Measurements from ENCODE around the gene NFYC.

Gene NFYC

DNA sequence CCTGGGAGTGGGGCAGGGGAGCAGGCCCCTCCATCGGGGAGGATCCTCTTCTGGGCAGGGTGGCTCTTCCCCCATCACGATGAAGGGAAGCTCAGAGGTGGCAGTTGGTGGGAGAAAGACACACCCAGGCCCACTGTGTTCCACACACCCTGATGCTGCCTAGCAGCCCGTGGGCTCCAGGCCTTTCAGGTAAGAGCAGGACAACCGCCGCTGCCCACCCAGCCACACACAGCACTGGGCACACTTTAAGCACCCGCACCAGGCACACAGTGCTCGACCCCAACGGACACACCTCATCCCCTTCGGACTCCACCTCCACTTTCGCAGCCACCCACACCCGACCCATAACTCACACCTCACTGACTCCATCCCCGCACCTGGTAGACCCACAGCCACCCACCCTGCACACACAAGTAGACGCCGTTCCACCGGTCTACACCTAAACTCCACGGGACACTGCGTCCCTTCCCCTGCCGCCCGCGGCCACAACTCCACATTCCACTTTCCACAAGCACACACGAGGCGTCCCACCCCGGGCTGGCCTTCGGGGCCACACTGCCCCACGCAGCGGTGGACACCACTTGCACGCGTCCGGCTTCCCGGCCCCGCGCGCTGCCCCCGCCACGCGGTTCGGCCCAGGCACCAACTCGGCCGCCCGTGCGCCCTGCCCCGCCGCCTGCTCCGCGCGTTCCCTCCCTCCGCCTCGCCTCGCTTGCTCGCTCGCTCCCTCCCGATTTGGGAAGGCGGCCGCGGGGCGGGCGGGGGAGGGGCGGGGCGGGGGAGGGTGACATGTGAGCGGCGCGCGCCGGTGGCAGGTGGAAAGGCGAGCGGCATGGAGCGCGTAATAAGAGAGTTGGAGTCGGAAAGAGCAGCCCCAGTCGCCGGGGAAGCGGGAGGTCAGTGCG is 91.7 kb downstream of the NFYC start, which contains the start of gene KCNQ4:
TSS of gene KCNQ4 (plus strand) at position 787 of the 905 bp plus-strand sequence. CDS start 307 bp downstream, outside the sequence.
- no peak for DNase-seq

GRCh38 chr1:40784141-40784770 is 92.8 kb downstream of the NFYC start:
- DNase-seq: no peak

GRCh38 chr1:40784771-40785151 is 93.3 kb downstream of the NFYC start:
- no peak for DNase-seq

- no peak for DNase-seq
Measured at GRCh38 chr1:40785446-40785845, 93.9 kb downstream of the NFYC start.

DNA sequence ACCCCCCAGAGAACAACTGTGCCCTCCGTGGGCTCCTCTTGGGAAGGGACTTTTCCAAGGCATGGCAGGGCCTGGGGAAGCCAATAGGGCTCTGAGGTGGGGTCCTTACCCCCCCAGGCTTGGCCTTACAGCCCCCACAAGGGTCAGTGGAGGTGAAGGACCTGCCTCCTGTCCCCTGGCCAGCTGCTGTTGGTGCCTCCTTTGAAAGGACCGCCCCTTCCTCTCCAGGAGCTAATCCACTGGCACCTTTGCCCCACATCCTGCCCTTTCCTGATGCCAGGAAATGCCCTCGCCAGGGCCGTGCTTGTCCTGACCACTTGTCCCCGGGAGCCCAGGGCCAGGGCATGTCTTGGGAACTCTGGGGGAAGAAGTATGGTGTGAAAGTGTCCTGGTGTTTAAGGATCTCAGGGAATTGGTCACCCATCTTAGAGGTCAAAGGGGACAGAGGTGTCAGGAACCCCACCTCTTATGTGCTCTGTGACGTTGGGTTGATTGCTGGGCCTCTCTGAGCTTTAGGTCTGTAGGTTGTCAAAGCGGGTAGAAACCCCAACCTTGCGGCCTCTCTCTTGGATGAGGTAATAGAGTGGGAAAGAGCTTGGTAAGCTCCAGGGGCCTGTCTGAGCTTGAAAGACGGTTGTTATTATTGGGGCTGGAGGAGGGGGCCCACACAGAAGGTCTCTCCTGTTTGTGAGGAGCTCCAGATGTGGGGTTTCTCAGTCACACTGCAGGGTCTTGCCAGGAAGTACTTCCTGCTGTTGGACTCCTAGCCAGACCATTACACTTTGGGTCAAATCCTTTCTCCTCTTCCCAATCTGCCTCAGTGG is 94.9 kb downstream of the NFYC start:
- DNase-seq: no peak

GRCh38 chr1:40786995-40787705 is 95.6 kb downstream of the NFYC start:
- no peak for DNase-seq

DNA sequence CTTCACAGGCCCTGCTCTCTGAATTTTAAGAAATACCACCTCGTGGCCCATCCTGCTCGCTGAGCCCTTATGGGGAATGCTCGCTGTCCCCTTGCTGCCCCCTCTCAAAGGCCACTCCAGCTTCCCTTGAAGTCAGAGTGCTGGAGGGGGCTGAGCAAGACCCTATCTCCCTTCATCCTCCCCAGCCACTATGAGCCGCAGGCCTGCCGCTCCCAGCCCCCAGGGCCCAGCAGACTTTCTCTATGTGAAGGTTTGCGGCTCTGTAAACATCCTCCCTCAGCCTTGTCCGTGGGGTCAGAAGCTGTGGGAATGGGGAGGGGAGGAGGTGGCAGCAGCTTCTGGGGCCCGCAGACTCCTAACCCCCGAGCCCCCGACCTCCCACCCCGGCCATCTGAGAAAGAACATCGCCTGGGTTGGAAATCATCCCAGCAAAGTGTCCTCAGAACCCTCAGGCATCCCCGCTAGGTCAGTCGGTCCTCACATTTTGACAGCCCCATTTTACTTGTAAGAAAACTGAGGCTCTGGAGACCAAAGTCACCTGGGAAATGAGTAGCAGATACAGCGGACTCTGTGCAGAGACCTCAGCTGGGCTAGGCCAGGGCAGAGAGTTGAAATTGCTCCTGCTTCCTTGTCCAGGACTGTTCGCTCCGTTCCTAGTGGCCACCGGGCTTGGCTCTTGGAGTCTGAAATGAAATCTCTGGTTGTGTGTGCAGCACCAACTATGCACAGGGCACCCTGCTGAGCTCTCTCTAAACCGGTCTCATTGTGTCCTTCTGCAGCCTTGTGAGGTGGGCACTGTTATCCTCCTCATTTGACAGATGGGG is 96.4 kb downstream of the NFYC start:
- DNase-seq: no peak

GRCh38 chr1:40788561-40789341 is 97.2 kb downstream of the NFYC start:
- DNase-seq: no peak

- no peak for DNase-seq
Measured at GRCh38 chr1:40789342-40789598, 97.8 kb downstream of the NFYC start.

DNA sequence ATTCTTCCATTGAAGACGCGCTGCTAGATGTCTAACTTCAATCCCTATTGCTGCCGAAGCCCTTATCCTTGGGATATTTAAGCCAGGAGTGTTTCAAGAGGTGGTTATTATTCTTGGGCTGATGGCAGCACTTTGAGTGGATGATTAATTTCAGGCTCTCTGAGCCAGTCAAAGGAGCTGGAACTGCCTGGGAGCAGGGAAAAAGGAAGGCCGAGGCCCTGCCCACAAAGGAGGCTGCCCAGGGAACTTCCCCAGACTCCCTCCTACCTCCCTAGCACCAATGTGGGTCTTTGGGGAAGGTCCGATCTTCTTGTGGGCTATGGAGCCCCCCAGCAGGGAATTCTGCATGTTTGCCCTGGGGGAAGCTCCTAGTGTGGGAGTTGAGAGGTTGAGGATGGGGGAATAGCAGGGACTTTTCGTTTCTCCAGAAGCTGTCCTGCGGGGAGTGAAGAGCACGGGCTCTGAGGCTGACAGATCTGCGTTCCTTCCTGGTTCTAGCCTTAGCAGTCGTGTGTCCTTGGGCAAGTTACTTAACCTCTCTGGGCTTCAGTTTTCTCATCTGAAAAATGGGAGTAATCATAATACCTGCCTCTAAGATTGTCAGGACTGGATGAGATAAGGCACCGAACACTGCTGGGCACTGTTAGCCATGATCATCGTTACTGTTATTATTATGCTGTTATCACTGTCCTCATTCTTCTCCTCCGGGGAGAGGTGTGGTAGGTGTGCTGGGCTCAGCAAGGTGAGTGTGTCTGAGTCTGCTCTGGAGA is 98.3 kb downstream of the NFYC start:
- no peak for DNase-seq

- DNase-seq: no peak
Measured at GRCh38 chr1:40792036-40792435, 100.5 kb downstream of the NFYC start.

- no peak for DNase-seq
Measured at GRCh38 chr1:40793617-40794016, 102.1 kb downstream of the NFYC start.

GRCh38 chr1:40794048-40794447 is 102.5 kb downstream of the NFYC start:
- DNase-seq: no peak

- no peak for DNase-seq
Measured at GRCh38 chr1:40794974-40795715, 103.6 kb downstream of the NFYC start.

GRCh38 chr1:40795811-40796586 is 104.5 kb downstream of the NFYC start:
- no peak for DNase-seq

GRCh38 chr1:40796939-40797667 is 105.6 kb downstream of the NFYC start:
- no peak for DNase-seq

GRCh38 chr1:40797668-40798010 is 106.1 kb downstream of the NFYC start:
- no peak for DNase-seq

All from fibroblast of upper back skin (primary cell).